Breast epithelium (tissue), 4 donors: ENCODE results near the gene EIF4B. TPM values are rescaled to one million over a fixed set of nuclear protein-coding genes. Genes with fewer than 3 reads are reported as not detected.
A peak's percentile ranks its signal among the peaks of the same experiment; 100 is the strongest.

ENCODE experiments used
- DNase-seq, 2 donors: peaks; one replicate each; pipeline ENCODE4 v3.0.0-alpha.2; 2019; ENCODE audit warnings: low spot score in 2 of 2
- H3K27ac ChIP-seq, 2 donors: fragments of 200-600 bp; sonication (generic) in 1 of 2; one replicate each; pipeline ENCODE4 v1.5.1; 2016 to 2019; ENCODE audit warnings: mild to moderate bottlenecking in 1 of 2
- H3K27me3 ChIP-seq, 2 donors: fragments of 200-600 bp; sonication (generic) in 1 of 2; one replicate each; pipeline versions ENCODE4 v1.5.1 to v1.6.0; 2017 to 2019; ENCODE audit warnings: control low read depth in 1 of 2, mild to moderate bottlenecking in 1 of 2
- H3K36me3 ChIP-seq: fragments of 200-600 bp; one replicate; pipeline ENCODE4 v1.5.1; 2019
- H3K4me1 ChIP-seq, 2 donors: fragments of 200-600 bp; sonication (generic); one replicate each; pipeline ENCODE4 v1.5.1; 2016 to 2019; ENCODE audit warnings: control low read depth in 1 of 2
- H3K4me3 ChIP-seq, 3 donors: fragments of 200-600 bp; sonication (generic); 1 replicate in 2 of 3; 2 replicates in 1 of 3; pipeline ENCODE4 v1.5.1; 2016 to 2019; ENCODE audit warnings: mild to moderate bottlenecking in 3 of 3, moderate library complexity in 2 of 3
- H3K9me3 ChIP-seq, 2 donors: fragments of 200-600 bp; sonication (generic) in 1 of 2; one replicate each; pipeline ENCODE4 v1.5.1; 2016 to 2019; ENCODE audit warnings: control low read depth in 1 of 2
- CTCF ChIP-seq, 3 donors: fragments of 450-650 bp; IDR thresholded peaks; one replicate each; pipeline ENCODE4 v1.5.1; 2016 to 2017; ENCODE audit warnings: antibody characterized with exemption in 3 of 3, mild to moderate bottlenecking in 3 of 3, moderate library complexity in 3 of 3
- POLR2A ChIP-seq: fragments of 450-650 bp; IDR thresholded peaks from one replicate; pipeline ENCODE4 v1.6.1; 2016; ENCODE audit warnings: antibody characterized with exemption, mild to moderate bottlenecking, moderate library complexity
- POLR2AphosphoS5 ChIP-seq, 3 donors: sonication (generic); formaldehyde crosslinking; IDR thresholded peaks; one replicate each; pipeline ENCODE4 v1.6.1; 2017; ENCODE audit warnings: antibody characterized with exemption in 3 of 3
- intact Hi-C: fragments of 100-400 bp; cut with DNase I; formaldehyde crosslinking; loops from one replicate; pipeline ENCODE4 v1.15.1; 2023; ENCODE audit warnings: low total_unique reads
- total RNA-seq, 3 donors: library from RNA; depleted of rRNA; stranded (reverse); fragments of >200 nt; gene quantifications; one replicate each; pipeline ENCODE4 v1.1.0, GENCODE V29; 2016

The EIF4B gene
- total RNA-seq, 3 donors from 2014 or later = 600 to 759 (median 614) TPM

- H3K9me3 ChIP-seq = no peaks in the 10 kb centered on the region
- no peaks in the 10 kb centered on the region for H3K36me3 ChIP-seq
- no peak overlapping the region for H3K4me3 ChIP-seq
- H3K27ac ChIP-seq = no peak overlapping the region
- peaks cover 0 to 12% of the 10 kb centered on the region in 2 donors for H3K4me1 ChIP-seq
- intact Hi-C loops = no loop called here
- no peak for TF ChIP-seq POLR2AphosphoS5 (IDR thresholded peaks at IDR 0.05)
- no peak for TF ChIP-seq CTCF (IDR thresholded peaks at IDR 0.05)
- no peak for TF ChIP-seq POLR2A
- H3K27me3 ChIP-seq = no peaks in the 10 kb centered on the region
- no peak for DNase-seq
Observed at GRCh38 chr12:53039851-53040250, 33.6 kb downstream of the EIF4B start.

- no peaks in the 10 kb centered on the region for H3K36me3 ChIP-seq
- H3K4me3 ChIP-seq = no peak overlapping the region
- TF ChIP-seq POLR2AphosphoS5 (IDR thresholded peaks at IDR 0.05) (no peak), CTCF (IDR thresholded peaks at IDR 0.05) (no peak), POLR2A (no peak)
- H3K27ac ChIP-seq = peak overlapping the region; percentile 46 to 99
- intact Hi-C loops = no loop called here
- H3K9me3 ChIP-seq = no peaks in the 10 kb centered on the region
- DNase-seq = no peak
- no peaks in the 10 kb centered on the region for H3K27me3 ChIP-seq
- H3K4me1 ChIP-seq = peaks cover 0 to 23% of the 10 kb centered on the region in 2 donors
Observed at GRCh38 chr12:53042607-53043454, 36.6 kb downstream of the EIF4B start.

GRCh38 chr12:53044052-53044581 is 37.9 kb downstream of the EIF4B start:
- intact Hi-C loops = no loop called here
- DNase-seq = peak in 1 of 2 donors; percentile 53
- no peaks in the 10 kb centered on the region for H3K36me3 ChIP-seq
- TF ChIP-seq CTCF (IDR thresholded peaks at IDR 0.05) = no peak
- TF ChIP-seq POLR2AphosphoS5 (IDR thresholded peaks at IDR 0.05) = no peak
- TF ChIP-seq POLR2A = no peak
- H3K9me3 ChIP-seq = no peaks in the 10 kb centered on the region
- H3K4me1 ChIP-seq = peaks cover 0 to 28% of the 10 kb centered on the region in 2 donors
- H3K27ac ChIP-seq = peak overlapping the region; percentile 97 to 99
- H3K27me3 ChIP-seq = no peaks in the 10 kb centered on the region
- peak overlapping the region; percentile 3 to 68 (median 20) for H3K4me3 ChIP-seq

- Histone ChIP-seq H3K27me3 (no peaks in the 10 kb centered on the region), H3K36me3 (no peaks in the 10 kb centered on the region), H3K4me1 (peaks cover 0 to 34% of the 10 kb centered on the region in 2 donors), H3K4me3 (peak overlapping the region; percentile 68 to 80 (median 70)), H3K9me3 (no peaks in the 10 kb centered on the region), H3K27ac (peak overlapping the region; percentile 97 to 99)
- TF ChIP-seq CTCF (IDR thresholded peaks at IDR 0.05) = no peak
- TF ChIP-seq POLR2AphosphoS5 (IDR thresholded peaks at IDR 0.05) = no peak
- no peak for TF ChIP-seq POLR2A
- intact Hi-C loops = no loop called here
- DNase-seq = no peak
Observed at GRCh38 chr12:53044896-53045695, 38.8 kb downstream of the EIF4B start.
